ENCODE measurements around the gene EPS8L3.
"Not testable (repeated sequence)": the region's sequence is repeated elsewhere in the genome, so short reads cannot be mapped to it uniquely, and the experiment has no call there.

The EPS8L3 gene

GRCh38 chr1:109780982-109781381, 17.3 kb upstream of the EPS8L3 start:
- in situ Hi-C loops (cut with MboI; ENCODE audit: low sequenced_read_pairs): no loop called here

- in situ Hi-C loops (cut with MboI; ENCODE audit: low sequenced_read_pairs): no loop called here
Measured at GRCh38 chr1:109777980-109778625, 14.4 kb upstream of the EPS8L3 start.

- in situ Hi-C loops (cut with MboI; ENCODE audit: low sequenced_read_pairs): no loop called here
Measured at GRCh38 chr1:109777436-109777835, 13.7 kb upstream of the EPS8L3 start.

- in situ Hi-C loops (cut with MboI; ENCODE audit: low sequenced_read_pairs): no loop called here
Measured at GRCh38 chr1:109776911-109777310, 13.2 kb upstream of the EPS8L3 start.

GRCh38 chr1:109776206-109776835, 12.6 kb upstream of the EPS8L3 start:
- in situ Hi-C loops (cut with MboI; ENCODE audit: low sequenced_read_pairs): no loop called here

GRCh38 chr1:109775398-109775797, 11.7 kb upstream of the EPS8L3 start:
- in situ Hi-C loops (cut with MboI; ENCODE audit: low sequenced_read_pairs): no loop called here

- in situ Hi-C loops (cut with MboI; ENCODE audit: low sequenced_read_pairs): no loop called here
Measured at GRCh38 chr1:109773900-109774485, 10.3 kb upstream of the EPS8L3 start.

GRCh38 chr1:109773203-109773899, 9.6 kb upstream of the EPS8L3 start:
- in situ Hi-C loops (cut with MboI; ENCODE audit: low sequenced_read_pairs): no loop called here

GRCh38 chr1:109772658-109773202, 9.0 kb upstream of the EPS8L3 start:
- in situ Hi-C loops (cut with MboI; ENCODE audit: low sequenced_read_pairs): no loop called here

- in situ Hi-C loops (cut with MboI; ENCODE audit: low sequenced_read_pairs): no loop called here
Measured at GRCh38 chr1:109771712-109772657, 8.3 kb upstream of the EPS8L3 start.

- in situ Hi-C loops (cut with MboI; ENCODE audit: low sequenced_read_pairs): no loop called here
Measured at GRCh38 chr1:109770331-109771095, 6.8 kb upstream of the EPS8L3 start.

GRCh38 chr1:109769330-109770078, 5.8 kb upstream of the EPS8L3 start:
- in situ Hi-C loops (cut with MboI; ENCODE audit: low sequenced_read_pairs): no loop called here

GRCh38 chr1:109768820-109769219, 5.1 kb upstream of the EPS8L3 start:
- in situ Hi-C loops (cut with MboI; ENCODE audit: low sequenced_read_pairs): no loop called here

GRCh38 chr1:109768335-109768650, 4.6 kb upstream of the EPS8L3 start:
- in situ Hi-C loops (cut with MboI; ENCODE audit: low sequenced_read_pairs): no loop called here

GRCh38 chr1:109767637-109768334, 4.1 kb upstream of the EPS8L3 start:
- in situ Hi-C loops (cut with MboI; ENCODE audit: low sequenced_read_pairs): no loop called here

- in situ Hi-C loops (cut with MboI; ENCODE audit: low sequenced_read_pairs): not testable (repeated sequence)
Measured at GRCh38 chr1:109766991-109767636, 3.4 kb upstream of the EPS8L3 start.

GRCh38 chr1:109765896-109766615, 2.3 kb upstream of the EPS8L3 start:
- in situ Hi-C loops (cut with MboI; ENCODE audit: low sequenced_read_pairs): no loop called here

GRCh38 chr1:109765483-109765815, 1.7 kb upstream of the EPS8L3 start:
- in situ Hi-C loops (cut with MboI; ENCODE audit: low sequenced_read_pairs): no loop called here

All from hTERT RPE-1 (cell line).